ENCODE data around the gene ZNF547.

The ZNF547 gene

DNA sequence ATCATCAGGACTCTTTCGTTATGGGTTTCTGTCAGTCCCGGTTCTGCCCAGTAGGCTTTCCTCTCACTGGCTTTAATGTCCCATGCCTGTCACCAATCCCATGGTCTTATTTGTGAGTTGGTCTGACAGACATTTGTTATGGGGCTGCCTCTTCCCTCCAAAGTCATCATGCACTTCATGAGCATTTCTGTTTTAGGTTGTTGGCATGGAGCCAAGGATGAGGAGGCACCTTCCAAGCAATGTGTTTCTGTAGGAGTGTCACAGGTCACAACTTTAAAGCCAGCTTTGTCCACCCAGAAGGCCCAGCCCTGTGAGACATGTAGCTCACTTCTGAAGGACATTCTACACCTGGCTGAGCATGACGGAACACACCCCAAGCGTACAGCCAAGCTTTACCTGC lies 56.1 kb downstream of the ZNF547 start:
- TF ChIP-seq TAF1 (IDR thresholded peaks at IDR 0.05; ENCODE audit: borderline replicate concordance, insufficient read depth, low read length) (no peak), FOXP2 (optimal IDR thresholded peaks at IDR 0.05; ENCODE audit: borderline replicate concordance, extremely low read depth, extremely low read length, insufficient read depth) (no peak), SIN3A (IDR thresholded peaks at IDR 0.05; ENCODE audit: borderline replicate concordance, insufficient read depth, low read length) (no peak), POLR2AphosphoS5 (IDR thresholded peaks at IDR 0.05; ENCODE audit: low read depth, low read length) (no peak)
- TF ChIP-seq, protein P1, sequence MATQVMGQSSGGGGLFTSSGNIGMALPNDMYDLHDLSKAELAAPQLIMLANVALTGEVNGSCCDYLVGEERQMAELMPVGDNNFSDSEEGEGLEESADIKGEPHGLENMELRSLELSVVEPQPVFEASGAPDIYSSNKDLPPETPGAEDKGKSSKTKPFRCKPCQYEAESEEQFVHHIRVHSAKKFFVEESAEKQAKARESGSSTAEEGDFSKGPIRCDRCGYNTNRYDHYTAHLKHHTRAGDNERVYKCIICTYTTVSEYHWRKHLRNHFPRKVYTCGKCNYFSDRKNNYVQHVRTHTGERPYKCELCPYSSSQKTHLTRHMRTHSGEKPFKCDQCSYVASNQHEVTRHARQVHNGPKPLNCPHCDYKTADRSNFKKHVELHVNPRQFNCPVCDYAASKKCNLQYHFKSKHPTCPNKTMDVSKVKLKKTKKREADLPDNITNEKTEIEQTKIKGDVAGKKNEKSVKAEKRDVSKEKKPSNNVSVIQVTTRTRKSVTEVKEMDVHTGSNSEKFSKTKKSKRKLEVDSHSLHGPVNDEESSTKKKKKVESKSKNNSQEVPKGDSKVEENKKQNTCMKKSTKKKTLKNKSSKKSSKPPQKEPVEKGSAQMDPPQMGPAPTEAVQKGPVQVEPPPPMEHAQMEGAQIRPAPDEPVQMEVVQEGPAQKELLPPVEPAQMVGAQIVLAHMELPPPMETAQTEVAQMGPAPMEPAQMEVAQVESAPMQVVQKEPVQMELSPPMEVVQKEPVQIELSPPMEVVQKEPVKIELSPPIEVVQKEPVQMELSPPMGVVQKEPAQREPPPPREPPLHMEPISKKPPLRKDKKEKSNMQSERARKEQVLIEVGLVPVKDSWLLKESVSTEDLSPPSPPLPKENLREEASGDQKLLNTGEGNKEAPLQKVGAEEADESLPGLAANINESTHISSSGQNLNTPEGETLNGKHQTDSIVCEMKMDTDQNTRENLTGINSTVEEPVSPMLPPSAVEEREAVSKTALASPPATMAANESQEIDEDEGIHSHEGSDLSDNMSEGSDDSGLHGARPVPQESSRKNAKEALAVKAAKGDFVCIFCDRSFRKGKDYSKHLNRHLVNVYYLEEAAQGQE (IDR thresholded peaks at IDR 0.05; ENCODE audit: insufficient read depth in 1 of 2, low read depth in 2 of 2, low read length in 2 of 2): no peak

DNA sequence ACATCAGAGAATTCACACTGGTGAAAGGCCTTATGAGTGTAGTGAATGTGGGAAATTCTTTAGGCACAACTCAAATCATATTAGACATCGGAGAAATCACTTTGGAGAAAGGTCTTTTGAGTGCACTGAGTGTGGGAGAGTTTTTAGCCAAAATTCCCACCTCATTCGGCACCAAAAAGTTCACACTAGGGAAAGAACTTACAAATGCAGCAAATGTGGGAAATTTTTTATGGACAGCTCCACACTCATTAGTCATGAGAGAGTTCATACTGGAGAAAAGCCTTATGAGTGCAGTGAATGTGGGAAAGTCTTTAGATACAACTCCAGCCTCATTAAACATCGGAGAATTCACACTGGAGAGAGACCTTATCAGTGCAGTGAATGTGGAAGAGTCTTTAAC lies 57.7 kb downstream of the ZNF547 start:
- no peak for TF ChIP-seq SIN3A (IDR thresholded peaks at IDR 0.05; ENCODE audit: borderline replicate concordance, insufficient read depth, low read length)
- no peak for TF ChIP-seq TAF1 (IDR thresholded peaks at IDR 0.05; ENCODE audit: borderline replicate concordance, insufficient read depth, low read length)
- no peak for TF ChIP-seq FOXP2 (optimal IDR thresholded peaks at IDR 0.05; ENCODE audit: borderline replicate concordance, extremely low read depth, extremely low read length, insufficient read depth)
- TF ChIP-seq POLR2AphosphoS5 (IDR thresholded peaks at IDR 0.05; ENCODE audit: low read depth, low read length): no peak
- TF ChIP-seq, protein P1 (IDR thresholded peaks at IDR 0.05; ENCODE audit: insufficient read depth in 1 of 2, low read depth in 2 of 2, low read length in 2 of 2): no peak
